GM12892 (cell line): ENCODE data around the gene CRACR2A.

Source experiments
- DNase-seq: peaks from one replicate; pipeline ENCODE4 v3.0.0; 2011; ENCODE audit not compliant: insufficient read length
- FAIRE-seq: peaks from 2 replicates; lab custom pipeline; 2011; peaks lifted over from hg19 to GRCh38; lab: Jason Lieb, UNC
- POLR2A ChIP-seq: IDR thresholded peaks from 2 replicates; pipeline ENCODE4 v1.6.1; 2011; ENCODE audit warnings: low read depth, low read length, control low read depth
- POLR2AphosphoS5 ChIP-seq: IDR thresholded peaks from 2 replicates; pipeline ENCODE4 v1.6.1; 2011; ENCODE audit warnings: low read depth, low read length, control low read depth
- TAF1 ChIP-seq: IDR thresholded peaks from 2 replicates; pipeline ENCODE4 v1.6.1; 2011; ENCODE audit warnings: low read depth, mild to moderate bottlenecking, control low read depth, low read length, borderline replicate concordance

The CRACR2A gene

GRCh38 chr12:3715999-3716398 is 36.9 kb downstream of the CRACR2A start:
- no peak for FAIRE-seq
- TF ChIP-seq POLR2A (no peak), POLR2AphosphoS5 (no peak), TAF1 (no peak)
- DNase-seq, result no peak

- no peak for FAIRE-seq
- TF ChIP-seq POLR2AphosphoS5 (no peak), POLR2A (no peak), TAF1 (no peak)
- no peak for DNase-seq
These were observed 39.0 kb downstream of the CRACR2A start for GRCh38 chr12:3713947-3714346.

GRCh38 chr12:3713483-3713882 is 39.4 kb downstream of the CRACR2A start:
- FAIRE-seq (no peak), DNase-seq (no peak)
- TF ChIP-seq POLR2A (no peak), TAF1 (no peak), POLR2AphosphoS5 (no peak)

GRCh38 chr12:3712209-3712992 is 40.5 kb downstream of the CRACR2A start:
- DNase-seq, result no peak
- no peak for FAIRE-seq
- no peak for TF ChIP-seq POLR2AphosphoS5
- TF ChIP-seq POLR2A, result no peak
- no peak for TF ChIP-seq TAF1

- DNase-seq, result no peak
- no peak for FAIRE-seq
- TF ChIP-seq POLR2A (no peak), POLR2AphosphoS5 (no peak)
These were observed 47.6 kb downstream of the CRACR2A start for GRCh38 chr12:3705354-3705675.

- TF ChIP-seq POLR2A (no peak), POLR2AphosphoS5 (no peak), TAF1 (no peak)
- DNase-seq (no peak), FAIRE-seq (no peak)
These were observed 48.2 kb downstream of the CRACR2A start for GRCh38 chr12:3704512-3705353.

GRCh38 chr12:3700861-3701260 is 52.0 kb downstream of the CRACR2A start:
- TF ChIP-seq POLR2A (no peak), POLR2AphosphoS5 (no peak), TAF1 (no peak)
- FAIRE-seq (no peak), DNase-seq (no peak)

GRCh38 chr12:3698218-3698974 is 54.5 kb downstream of the CRACR2A start:
- FAIRE-seq (no peak), DNase-seq (no peak)
- no peak for TF ChIP-seq POLR2AphosphoS5
- TF ChIP-seq TAF1, result no peak
- no peak for TF ChIP-seq POLR2A

GRCh38 chr12:3697311-3697870 is 55.5 kb downstream of the CRACR2A start:
- no peak for FAIRE-seq
- DNase-seq, result no peak
- no peak for TF ChIP-seq POLR2AphosphoS5
- no peak for TF ChIP-seq POLR2A
- no peak for TF ChIP-seq TAF1

GRCh38 chr12:3694673-3695072 is 58.2 kb downstream of the CRACR2A start:
- no peak for DNase-seq
- TF ChIP-seq POLR2A (no peak), TAF1 (no peak), POLR2AphosphoS5 (no peak)
- FAIRE-seq, result no peak

GRCh38 chr12:3692616-3693365 is 60.1 kb downstream of the CRACR2A start:
- no peak for FAIRE-seq
- TF ChIP-seq TAF1 (no peak), POLR2AphosphoS5 (no peak), POLR2A (no peak)
- no peak for DNase-seq

- DNase-seq (no peak), FAIRE-seq (no peak)
- no peak for TF ChIP-seq POLR2A
- no peak for TF ChIP-seq TAF1
- no peak for TF ChIP-seq POLR2AphosphoS5
These were observed 66.4 kb downstream of the CRACR2A start for GRCh38 chr12:3686463-3686862.
